Activated naive CD8-positive, alpha-beta T cell treated with anti-CD3 and anti-CD28 coated beads, Interleukin-2, amount 10 ng/mL, durations not matched to agents 7 days and 5 days (primary cell): ENCODE data around the gene MAOB. TPM values are rescaled to one million over a fixed set of nuclear protein-coding genes. Genes with fewer than 3 reads are reported as not detected.

ENCODE experiments used
- total RNA-seq, 2 experiments: library from RNA; stranded (reverse); gene quantifications; one replicate each; pipeline ENCODE4 v1.2.3, GENCODE V29; 2021

The MAOB gene
- total RNA-seq, 2 experiments from 2014 or later = not detected

Other genes with a start within 250 kb of the MAOB start
- gene MAOA, start 226.2 kb downstream of the MAOB start, total RNA-seq = under 1 TPM; 0.14 to 0.19 TPM
- gene NDP, start 90.9 kb upstream of the MAOB start, total RNA-seq = not detected